ENCODE data around the gene ZNF608.

Gene ZNF608

GRCh38 chr5:124745928-124746915 is at the start of gene ZNF608:
ZNF608 (minus strand) TSS chr5:124746639; CDS start chr5:124744989, 1,650 bp downstream.
- TF ChIP-seq MYC (IDR thresholded peaks at IDR 0.05; ENCODE audit: low read depth, low read length) = no peak
- no peak for TF ChIP-seq POLR2A (IDR thresholded peaks at IDR 0.05; ENCODE audit: extremely low read depth, insufficient read length)
- TF ChIP-seq CTCF (IDR thresholded peaks at IDR 0.05; ENCODE audit: low read depth, low read length) = no peak
- no peak for TF ChIP-seq MAX (IDR thresholded peaks at IDR 0.05; ENCODE audit: low read depth, low read length)

GRCh38 chr5:124795829-124796228 is 49.4 kb upstream of the ZNF608 start:
- H3K4me3 ChIP-seq (ENCODE audit: low read depth, low read length) = no peak overlapping the region
- DNase-seq (ENCODE audit: low read depth) = no peak
- TF ChIP-seq MYC (IDR thresholded peaks at IDR 0.05; ENCODE audit: low read depth, low read length) (no peak), POLR2A (IDR thresholded peaks at IDR 0.05; ENCODE audit: extremely low read depth, insufficient read length) (no peak), CTCF (IDR thresholded peaks at IDR 0.05; ENCODE audit: low read depth, low read length) (no peak), MAX (IDR thresholded peaks at IDR 0.05; ENCODE audit: low read depth, low read length) (no peak)

More at GRCh38 chr5:124745928-124746915, at the start of gene ZNF608:
- no peak within 1 kb of the TSS for H3K4me3 ChIP-seq (ENCODE audit: low read depth, low read length)
- peak; percentile 12 for DNase-seq (ENCODE audit: low read depth)

- no peak overlapping the region for H3K4me3 ChIP-seq (ENCODE audit: low read depth, low read length)
- no peak for DNase-seq (ENCODE audit: low read depth)
- TF ChIP-seq CTCF (IDR thresholded peaks at IDR 0.05; ENCODE audit: low read depth, low read length) (no peak), MAX (IDR thresholded peaks at IDR 0.05; ENCODE audit: low read depth, low read length) (no peak), POLR2A (IDR thresholded peaks at IDR 0.05; ENCODE audit: extremely low read depth, insufficient read length) (no peak), MYC (IDR thresholded peaks at IDR 0.05; ENCODE audit: low read depth, low read length) (no peak)
Measured at GRCh38 chr5:124790895-124791732, 44.7 kb upstream of the ZNF608 start.

- H3K4me3 ChIP-seq (ENCODE audit: low read depth, low read length) = no peak overlapping the region
- TF ChIP-seq MYC (IDR thresholded peaks at IDR 0.05; ENCODE audit: low read depth, low read length) (no peak), CTCF (IDR thresholded peaks at IDR 0.05; ENCODE audit: low read depth, low read length) (no peak), POLR2A (IDR thresholded peaks at IDR 0.05; ENCODE audit: extremely low read depth, insufficient read length) (no peak), MAX (IDR thresholded peaks at IDR 0.05; ENCODE audit: low read depth, low read length) (no peak)
- no peak for DNase-seq (ENCODE audit: low read depth)
Measured at GRCh38 chr5:124790301-124790894, 44.0 kb upstream of the ZNF608 start.

- no peak overlapping the region for H3K4me3 ChIP-seq (ENCODE audit: low read depth, low read length)
- TF ChIP-seq POLR2A (IDR thresholded peaks at IDR 0.05; ENCODE audit: extremely low read depth, insufficient read length) (no peak), MAX (IDR thresholded peaks at IDR 0.05; ENCODE audit: low read depth, low read length) (no peak), MYC (IDR thresholded peaks at IDR 0.05; ENCODE audit: low read depth, low read length) (no peak), CTCF (IDR thresholded peaks at IDR 0.05; ENCODE audit: low read depth, low read length) (no peak)
- no peak for DNase-seq (ENCODE audit: low read depth)
Measured at GRCh38 chr5:124789104-124789605, 42.7 kb upstream of the ZNF608 start.
